SK-N-MC (cell line): ENCODE results near the gene COL15A1.

Experiments used
- EZH2 ChIP-seq: fragments of 200-600 bp; sonication (generic); IDR thresholded peaks from one replicate; pipeline ENCODE4 v1.6.1; 2017; ENCODE audit warnings: antibody characterized with exemption
- FOXP2 ChIP-seq: optimal IDR thresholded peaks from 2 replicates; pipeline ENCODE3; 2011; ENCODE audit warnings: mild to moderate bottlenecking, moderate library complexity; ENCODE audit not compliant: insufficient read depth; ENCODE audit errors: extremely low read length, control extremely low read depth
- POLR2AphosphoS5 ChIP-seq: IDR thresholded peaks from 2 replicates; pipeline ENCODE4 v1.6.1; 2012; ENCODE audit warnings: mild to moderate bottlenecking, low read depth, low read length, borderline replicate concordance

DNA sequence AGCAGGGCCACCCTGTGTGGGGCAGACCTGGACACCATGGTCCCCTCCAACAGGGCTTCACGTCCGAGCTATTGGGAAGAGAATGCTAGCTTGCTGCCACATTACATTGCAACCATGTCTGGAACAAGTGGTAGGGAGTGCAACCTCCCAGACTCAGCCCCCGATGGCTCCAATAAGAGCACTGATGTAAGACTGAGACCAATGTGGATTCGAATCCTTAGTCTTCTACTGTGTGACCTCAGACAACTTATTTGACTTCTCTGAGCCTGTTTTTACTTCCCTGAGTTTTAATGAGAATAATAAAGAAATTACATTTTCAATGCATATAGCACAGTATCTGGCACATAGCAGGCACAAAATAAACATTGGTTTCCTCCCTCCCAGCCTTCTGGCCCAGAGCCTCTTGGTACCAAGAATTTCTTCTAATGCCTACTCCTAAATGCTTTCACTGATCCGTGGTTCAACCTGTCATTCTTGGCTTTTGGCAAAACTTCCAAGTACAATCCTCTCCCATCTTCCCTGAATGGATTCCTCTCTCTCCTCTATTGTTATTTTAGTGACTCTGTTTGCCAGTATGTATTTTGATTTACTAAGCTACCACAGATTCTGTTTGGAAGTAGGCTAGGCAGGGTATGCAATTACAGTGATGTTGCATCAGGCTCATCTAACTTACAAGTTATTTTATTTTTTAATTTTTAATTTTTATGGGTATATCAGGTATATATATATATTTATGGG lies 34.6 kb upstream of the COL15A1 start:
- TF ChIP-seq EZH2 (no peak), POLR2AphosphoS5 (no peak), FOXP2 (no peak)
